DMS53 treated with DMSO at 0.1 percent for 48 hours (cell line): ENCODE results near the gene CYP2E1.
"Not testable (repeated sequence)": the region's sequence is repeated elsewhere in the genome, so short reads cannot be mapped to it uniquely, and the experiment has no call there.

Source experiments
- DNase-seq: peaks from one replicate; lab custom pipeline; 2025; ENCODE audit not compliant: unreplicated experiment; lab: John Stamatoyannopoulos, UW

Gene CYP2E1

GRCh38 chr10:133569801-133570200 lies 42.6 kb downstream of the CYP2E1 start:
- not testable (repeated sequence) for DNase-seq

- not testable (repeated sequence) for DNase-seq
Measured at GRCh38 chr10:133572055-133572454, 44.9 kb downstream of the CYP2E1 start.

- not testable (repeated sequence) for DNase-seq
Measured at GRCh38 chr10:133573460-133573859, 46.3 kb downstream of the CYP2E1 start.

- not testable (repeated sequence) for DNase-seq
Measured at GRCh38 chr10:133577037-133577436, 49.9 kb downstream of the CYP2E1 start.
